ENCODE results near the gene RNASE12.
"Not testable (repeated sequence)": the region's sequence is repeated elsewhere in the genome, so short reads cannot be mapped to it uniquely, and the experiment has no call there.

RNASE12 gene

DNA sequence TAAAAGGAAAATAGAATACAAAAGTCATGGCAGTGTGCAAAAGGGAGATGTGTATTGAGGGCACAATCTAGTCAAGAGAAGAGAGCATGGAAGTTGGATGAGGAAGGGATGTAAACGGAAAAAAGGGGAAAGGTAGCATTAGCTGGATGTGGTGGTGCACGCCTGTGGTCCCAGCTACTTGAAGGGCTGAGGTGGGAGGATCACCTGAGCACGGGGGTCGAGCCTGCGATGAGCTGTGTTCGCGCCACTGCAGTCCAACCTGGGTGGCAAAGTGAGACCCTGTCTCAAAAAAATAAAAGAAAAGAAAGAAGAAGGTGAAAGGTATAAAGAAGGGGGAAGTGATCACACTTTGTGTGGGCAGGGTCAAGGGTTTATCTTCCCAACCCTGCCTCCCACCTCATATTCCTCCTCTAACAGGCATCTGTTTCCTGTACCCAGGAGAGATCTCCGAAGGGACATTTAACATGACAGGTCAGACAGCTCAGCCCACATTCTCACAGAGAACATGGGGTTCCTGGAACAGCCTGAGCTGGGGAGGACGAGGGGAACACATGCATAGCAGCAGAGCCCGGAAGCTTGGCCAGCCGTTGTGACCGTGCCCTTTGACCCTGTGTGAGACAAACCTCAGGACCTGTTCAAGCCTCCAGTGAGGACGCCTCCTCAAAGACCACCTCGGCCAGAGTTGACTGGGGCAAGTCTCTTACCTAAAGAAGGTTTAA is 12.2 kb downstream of the RNASE12 start:
- Histone ChIP-seq H3K27ac (no peak overlapping the region), H3K36me3 (replicated peaks) (no peaks in the 10 kb centered on the region), H3K27me3 (replicated peaks) (no peaks in the 10 kb centered on the region), H3K4me3 (ENCODE audit: low read depth, low read length) (no peak overlapping the region)
- TF ChIP-seq, protein P1, sequence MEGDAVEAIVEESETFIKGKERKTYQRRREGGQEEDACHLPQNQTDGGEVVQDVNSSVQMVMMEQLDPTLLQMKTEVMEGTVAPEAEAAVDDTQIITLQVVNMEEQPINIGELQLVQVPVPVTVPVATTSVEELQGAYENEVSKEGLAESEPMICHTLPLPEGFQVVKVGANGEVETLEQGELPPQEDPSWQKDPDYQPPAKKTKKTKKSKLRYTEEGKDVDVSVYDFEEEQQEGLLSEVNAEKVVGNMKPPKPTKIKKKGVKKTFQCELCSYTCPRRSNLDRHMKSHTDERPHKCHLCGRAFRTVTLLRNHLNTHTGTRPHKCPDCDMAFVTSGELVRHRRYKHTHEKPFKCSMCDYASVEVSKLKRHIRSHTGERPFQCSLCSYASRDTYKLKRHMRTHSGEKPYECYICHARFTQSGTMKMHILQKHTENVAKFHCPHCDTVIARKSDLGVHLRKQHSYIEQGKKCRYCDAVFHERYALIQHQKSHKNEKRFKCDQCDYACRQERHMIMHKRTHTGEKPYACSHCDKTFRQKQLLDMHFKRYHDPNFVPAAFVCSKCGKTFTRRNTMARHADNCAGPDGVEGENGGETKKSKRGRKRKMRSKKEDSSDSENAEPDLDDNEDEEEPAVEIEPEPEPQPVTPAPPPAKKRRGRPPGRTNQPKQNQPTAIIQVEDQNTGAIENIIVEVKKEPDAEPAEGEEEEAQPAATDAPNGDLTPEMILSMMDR (IDR thresholded peaks at IDR 0.05; ENCODE audit: low read depth, low read length, missing control alignments) = no peak
- DNase-seq = no peak
- in situ Hi-C loops (cut with HindIII; ENCODE audit: low pct_ligation_motif_present, low sequenced_read_pairs) = no loop called here

DNA sequence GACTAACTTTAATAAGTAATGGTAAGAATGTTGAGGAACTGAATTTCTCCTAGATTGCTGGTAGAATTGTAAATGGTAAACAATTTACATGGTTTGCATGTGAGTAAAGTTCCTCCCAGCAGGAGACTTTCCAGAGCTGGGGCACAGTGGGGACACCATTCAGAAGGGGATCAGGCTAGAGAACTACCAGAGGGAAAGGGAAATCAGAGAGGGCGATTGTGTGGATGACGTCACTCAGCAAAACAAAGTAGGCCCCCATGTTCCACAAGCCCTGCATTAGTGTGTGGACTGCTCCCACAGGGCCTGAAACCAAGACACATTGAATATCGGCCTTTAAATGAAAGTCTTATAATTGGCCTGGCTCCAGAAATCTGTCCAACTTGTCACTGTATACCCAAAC is 12.9 kb downstream of the RNASE12 start:
- no peak for DNase-seq
- H3K4me3 ChIP-seq (ENCODE audit: low read depth, low read length) = no peak overlapping the region
- TF ChIP-seq, protein P1 (IDR thresholded peaks at IDR 0.05; ENCODE audit: low read depth, low read length, missing control alignments) = no peak
- H3K27ac ChIP-seq = no peak overlapping the region
- in situ Hi-C loops (cut with HindIII; ENCODE audit: low pct_ligation_motif_present, low sequenced_read_pairs) = no loop called here
- no peaks in the 10 kb centered on the region for H3K36me3 ChIP-seq (replicated peaks)
- H3K27me3 ChIP-seq (replicated peaks) = no peaks in the 10 kb centered on the region

DNA sequence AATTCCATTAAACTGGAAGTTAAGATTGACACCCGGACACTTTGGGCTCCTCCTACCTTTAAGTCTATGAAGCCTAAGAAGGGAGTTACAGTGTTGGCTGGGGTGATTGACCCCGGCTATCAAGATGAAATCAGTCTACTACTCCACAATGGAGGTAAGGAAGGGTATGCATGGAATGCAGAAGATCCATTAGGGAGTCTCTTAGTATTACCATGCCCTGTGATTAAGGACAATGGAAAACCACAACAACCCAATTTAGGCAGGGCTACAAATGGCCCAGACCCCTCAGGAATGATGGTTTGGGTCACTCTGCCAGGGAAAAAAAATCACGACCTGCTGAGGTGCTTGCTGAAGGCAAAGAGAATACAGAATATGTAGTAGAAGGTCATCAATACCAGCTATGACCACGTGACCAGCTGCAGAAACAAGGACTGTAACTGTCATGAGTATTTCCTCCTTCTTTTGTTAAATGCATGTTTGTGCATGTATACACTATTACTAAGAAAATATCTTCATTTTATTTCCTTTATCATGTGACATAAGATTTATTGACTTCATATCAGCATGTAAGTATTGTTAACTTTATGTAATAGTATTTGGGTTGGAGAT is 18.7 kb downstream of the RNASE12 start:
- DNase-seq; in situ Hi-C loops (cut with HindIII; ENCODE audit: low pct_ligation_motif_present, low sequenced_read_pairs); H3K27ac ChIP-seq; H3K36me3 ChIP-seq (replicated peaks); H3K4me3 ChIP-seq (ENCODE audit: low read depth, low read length); H3K27me3 ChIP-seq (replicated peaks): not testable (repeated sequence)

DNA sequence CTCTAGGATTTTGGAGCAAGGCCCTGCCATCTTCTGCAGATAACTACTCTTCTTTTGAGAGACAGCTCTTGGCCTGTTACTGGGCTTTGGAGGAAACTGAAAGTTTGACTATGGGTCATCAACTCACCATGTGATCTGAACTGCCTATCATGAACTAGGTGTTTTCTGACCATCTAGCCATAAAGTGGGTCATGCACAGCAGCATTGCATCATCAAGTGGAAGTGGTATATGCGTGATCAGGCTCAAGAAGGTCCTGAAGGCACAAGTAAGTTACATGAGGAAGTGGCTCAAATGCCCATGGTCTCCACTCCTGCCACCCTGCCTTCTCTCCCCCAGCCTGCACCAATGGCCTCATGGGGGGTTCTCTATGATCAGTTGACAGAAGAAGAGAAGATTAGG is 20.5 kb downstream of the RNASE12 start:
- H3K27ac ChIP-seq; H3K4me3 ChIP-seq (ENCODE audit: low read depth, low read length); H3K36me3 ChIP-seq (replicated peaks); DNase-seq; in situ Hi-C loops (cut with HindIII; ENCODE audit: low pct_ligation_motif_present, low sequenced_read_pairs); H3K27me3 ChIP-seq (replicated peaks): not testable (repeated sequence)

DNA sequence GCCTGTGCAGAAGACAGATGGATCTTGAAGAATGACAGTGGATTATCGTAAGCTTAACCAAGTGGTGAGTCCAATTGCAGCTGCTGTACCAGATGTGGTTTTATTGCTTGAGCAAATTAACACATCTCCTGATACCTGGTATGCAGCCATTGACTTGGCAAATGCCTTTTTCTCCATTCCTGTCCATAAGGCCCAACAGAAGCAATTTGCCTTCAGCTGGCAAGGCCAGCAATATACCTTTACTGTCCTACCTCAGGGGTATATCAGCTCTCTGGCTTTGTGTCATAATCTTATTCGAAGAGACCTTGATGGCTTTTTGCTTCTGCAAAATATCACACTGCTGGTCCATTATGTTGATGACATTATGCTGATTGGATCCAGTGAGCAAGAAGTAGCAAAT is 21.3 kb downstream of the RNASE12 start:
- in situ Hi-C loops (cut with HindIII; ENCODE audit: low pct_ligation_motif_present, low sequenced_read_pairs); DNase-seq; H3K27ac ChIP-seq; H3K27me3 ChIP-seq (replicated peaks); H3K36me3 ChIP-seq (replicated peaks); H3K4me3 ChIP-seq (ENCODE audit: low read depth, low read length): not testable (repeated sequence)

DNA sequence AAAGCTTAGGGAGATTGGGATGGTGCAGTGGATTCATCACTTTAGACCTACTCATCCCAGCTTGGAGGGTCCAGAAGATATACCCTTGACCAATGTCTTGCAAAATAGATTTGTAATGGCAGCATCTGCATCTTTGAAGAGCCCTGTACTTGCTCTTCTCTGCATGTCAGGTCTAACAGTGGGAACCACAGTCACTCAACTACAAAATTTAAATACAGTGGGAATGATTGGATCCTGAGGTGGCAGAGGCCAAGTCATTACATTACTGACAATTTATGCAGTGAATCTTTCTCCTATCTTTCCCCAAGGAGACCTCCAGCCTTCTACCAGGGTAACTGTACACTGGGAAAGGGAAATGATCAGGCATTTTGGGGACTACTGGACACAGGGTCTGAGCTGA is 22.1 kb downstream of the RNASE12 start:
- in situ Hi-C loops (cut with HindIII; ENCODE audit: low pct_ligation_motif_present, low sequenced_read_pairs) = no loop called here

DNA sequence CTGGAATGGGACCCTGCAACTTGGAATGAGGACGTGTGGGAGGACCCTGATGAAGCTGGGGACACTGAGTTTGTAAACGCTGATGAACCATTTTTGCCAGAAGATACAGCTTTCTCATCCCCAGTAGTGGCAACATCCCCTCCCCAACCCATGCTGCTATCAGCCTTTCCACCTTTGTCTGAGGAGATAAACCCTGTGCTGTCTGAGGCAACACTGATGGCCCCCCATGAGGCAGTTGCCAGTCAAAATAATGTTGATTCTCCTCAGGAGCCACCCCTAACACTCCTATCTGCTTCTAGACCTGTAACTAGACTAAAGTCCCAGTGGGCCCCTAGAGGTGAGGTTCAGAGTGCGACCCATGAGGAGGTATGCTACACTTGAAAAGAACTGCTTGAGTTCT is 22.8 kb downstream of the RNASE12 start:
- in situ Hi-C loops (cut with HindIII; ENCODE audit: low pct_ligation_motif_present, low sequenced_read_pairs) = no loop called here
- TF ChIP-seq, protein P1 (IDR thresholded peaks at IDR 0.05; ENCODE audit: low read depth, low read length, missing control alignments) = no peak
- H3K27ac ChIP-seq = no peak overlapping the region
- no peaks in the 10 kb centered on the region for H3K27me3 ChIP-seq (replicated peaks)
- H3K4me3 ChIP-seq (ENCODE audit: low read depth, low read length) = no peak overlapping the region
- H3K36me3 ChIP-seq (replicated peaks) = no peaks in the 10 kb centered on the region
- no peak for DNase-seq

More for the DNA sequence above, 22.1 kb downstream of the RNASE12 start:
- Histone ChIP-seq H3K36me3 (replicated peaks) (no peaks in the 10 kb centered on the region), H3K4me3 (ENCODE audit: low read depth, low read length) (no peak overlapping the region), H3K27me3 (replicated peaks) (no peaks in the 10 kb centered on the region), H3K27ac (no peak overlapping the region)
- DNase-seq = no peak
- TF ChIP-seq, protein P1 (IDR thresholded peaks at IDR 0.05; ENCODE audit: low read depth, low read length, missing control alignments) = no peak

DNA sequence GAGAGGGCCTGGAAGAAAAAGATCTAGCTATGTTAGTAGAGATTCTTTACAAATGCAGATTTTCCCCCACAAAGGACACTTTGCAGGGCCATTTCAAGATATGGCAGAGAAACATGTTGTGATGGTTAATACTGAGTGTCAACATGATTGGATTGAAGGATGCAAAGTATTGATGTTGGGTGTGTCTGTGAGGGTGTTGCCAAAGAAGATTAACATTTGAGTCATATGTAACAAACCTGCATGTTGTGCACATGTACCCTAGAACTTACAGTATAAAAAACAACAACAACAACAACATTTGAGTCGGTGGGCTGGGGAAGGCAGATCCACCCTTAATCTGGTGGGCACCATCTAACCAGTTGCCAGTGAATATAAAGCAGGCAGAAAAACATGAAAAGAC is 24.0 kb downstream of the RNASE12 start:
- DNase-seq; H3K36me3 ChIP-seq (replicated peaks); H3K27ac ChIP-seq; H3K4me3 ChIP-seq (ENCODE audit: low read depth, low read length); H3K27me3 ChIP-seq (replicated peaks); in situ Hi-C loops (cut with HindIII; ENCODE audit: low pct_ligation_motif_present, low sequenced_read_pairs): not testable (repeated sequence)

Data from brain microvascular endothelial cell (primary cell).